K562 (cell line): ENCODE data around the gene KRTAP10-12.

Experiments used
- EZH2 ChIP-seq: IDR thresholded peaks from 2 replicates; pipeline ENCODE4 v1.6.1; 2012; ENCODE audit warnings: low read depth, mild to moderate bottlenecking, inconsistent platforms, low read length, borderline replicate concordance
- FOXK2 ChIP-seq, 2 experiments: fragments of 450-650 bp; IDR thresholded peaks in 1 of 2; conservative IDR thresholded peaks in 1 of 2; 2 replicates each; pipeline ENCODE4 v1.6.1; 2016; ENCODE audit warnings: low read depth in 2 of 2, mild to moderate bottlenecking in 1 of 2
- LEF1 ChIP-seq: fragments of 450-650 bp; IDR thresholded peaks from 2 replicates; pipeline ENCODE4 v1.6.1; 2016; ENCODE audit warnings: mild to moderate bottlenecking
- NFRKB ChIP-seq: fragments of 450-650 bp; IDR thresholded peaks from 2 replicates; pipeline ENCODE4 v1.6.1; 2016; ENCODE audit warnings: low read depth
- PCBP2 ChIP-seq: fragments of 200-400 bp; formaldehyde crosslinking; IDR thresholded peaks from 2 replicates; pipeline ENCODE4 v1.6.1; 2018; ENCODE audit warnings: low read length, low read depth, mild to moderate bottlenecking, moderate library complexity; ENCODE audit not compliant: poor library complexity, severe bottlenecking
- RBM14 ChIP-seq: fragments of 200-400 bp; formaldehyde crosslinking; IDR thresholded peaks from 2 replicates; pipeline ENCODE4 v1.6.1; 2018; ENCODE audit warnings: low read depth, mild to moderate bottlenecking, low read length, moderate library complexity, borderline replicate concordance; ENCODE audit not compliant: insufficient read depth
- RNF2 ChIP-seq: sonication (generic); IDR thresholded peaks from 2 replicates; pipeline ENCODE4 v1.6.1; 2016
- SREBF2 ChIP-seq: sonication (generic); formaldehyde crosslinking; IDR thresholded peaks from 2 replicates; pipeline ENCODE4 v1.4.0; 2020; ENCODE audit warnings: mild to moderate bottlenecking, missing genetic modification reagents
- ZKSCAN8 ChIP-seq: fragments of 200-800 bp; sonication (Bioruptor generic); IDR thresholded peaks from 2 replicates; pipeline ENCODE4 v1.6.1; 2016; ENCODE audit warnings: missing genetic modification characterization, missing compliant biosample characterization
- TF ChIP-seq, protein P1 (sequence below), 2 experiments: fragments of 200-800 bp in 1 of 2; sonication (Bioruptor generic) in 1 of 2; sonication (generic) in 1 of 2; formaldehyde crosslinking in 1 of 2; IDR thresholded peaks in 1 of 2; conservative IDR thresholded peaks in 1 of 2; 2 replicates each; pipeline versions ENCODE4 v1.5.0 to v1.6.1; 2016 to 2020; ENCODE audit warnings: missing compliant biosample characterization in 1 of 2, missing genetic modification characterization in 1 of 2, missing genetic modification reagents in 1 of 2
- TF ChIP-seq, protein P2 (sequence below): fragments of 250-450 bp; sonication (Bioruptor Pico); IDR thresholded peaks from 2 replicates; pipeline ENCODE4 v1.8.0; 2021; ENCODE audit warnings: mild to moderate bottlenecking, moderate library complexity
- TF ChIP-seq, protein P3 (sequence below): fragments of 200-800 bp; sonication (Bioruptor generic); IDR thresholded peaks from 2 replicates; pipeline ENCODE4 v1.6.1; 2017; ENCODE audit warnings: missing genetic modification characterization, missing compliant biosample characterization
- TF ChIP-seq, protein P4 (sequence below), 3 experiments: IDR thresholded peaks in 2 of 3; conservative IDR thresholded peaks in 1 of 3; 2 replicates each; pipeline ENCODE4 v1.5.1; 2011 to 2012; ENCODE audit warnings: low read length in 3 of 3, mild to moderate bottlenecking in 3 of 3, control low read depth in 2 of 3, improper control_type of control experiment in 1 of 3, inconsistent platforms in 1 of 3, low read depth in 1 of 3, mixed read lengths in 1 of 3, moderate library complexity in 1 of 3; ENCODE audit not compliant: insufficient read depth in 2 of 3
- TF ChIP-seq, protein P5 (sequence below): sonication (generic); formaldehyde crosslinking; IDR thresholded peaks from 2 replicates; pipeline ENCODE4 v1.8.0; 2022; ENCODE audit warnings: missing genetic modification reagents, mild to moderate bottlenecking, borderline replicate concordance

DNA sequence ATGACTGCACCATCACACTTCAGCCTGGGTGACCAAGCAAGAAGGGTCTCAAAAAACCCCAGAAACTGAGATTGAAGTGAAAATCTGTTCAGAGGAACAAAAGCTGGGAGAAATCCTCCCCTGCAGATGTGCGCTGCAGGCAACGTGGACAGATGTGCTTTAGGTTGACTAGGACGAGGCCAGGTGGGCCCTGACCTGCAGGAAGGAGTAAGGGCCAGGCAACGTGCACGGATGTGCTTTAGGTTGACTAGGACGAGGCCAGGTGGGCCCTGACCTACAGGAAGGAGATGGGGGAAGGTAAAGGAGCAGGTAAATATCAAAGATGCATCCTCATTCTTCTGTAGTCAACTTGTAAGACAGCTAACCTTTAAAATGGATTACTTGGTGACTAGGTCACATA is 12.5 kb upstream of the KRTAP10-12 start:
- TF ChIP-seq EZH2 (no peak), SREBF2 (CRISPR knock-in tag) (no peak), FOXK2 (conservative IDR thresholded peaks at IDR 0.05 in 1 of 2, IDR thresholded peaks at IDR 0.05 in 1 of 2; ENCODE audit: low read depth in 2 of 2) (no peak), RNF2 (no peak), RBM14 (no peak), ZKSCAN8 (CRISPR knock-in tag) (no peak), NFRKB (no peak), PCBP2 (no peak), LEF1 (no peak)
- TF ChIP-seq, protein P1, sequence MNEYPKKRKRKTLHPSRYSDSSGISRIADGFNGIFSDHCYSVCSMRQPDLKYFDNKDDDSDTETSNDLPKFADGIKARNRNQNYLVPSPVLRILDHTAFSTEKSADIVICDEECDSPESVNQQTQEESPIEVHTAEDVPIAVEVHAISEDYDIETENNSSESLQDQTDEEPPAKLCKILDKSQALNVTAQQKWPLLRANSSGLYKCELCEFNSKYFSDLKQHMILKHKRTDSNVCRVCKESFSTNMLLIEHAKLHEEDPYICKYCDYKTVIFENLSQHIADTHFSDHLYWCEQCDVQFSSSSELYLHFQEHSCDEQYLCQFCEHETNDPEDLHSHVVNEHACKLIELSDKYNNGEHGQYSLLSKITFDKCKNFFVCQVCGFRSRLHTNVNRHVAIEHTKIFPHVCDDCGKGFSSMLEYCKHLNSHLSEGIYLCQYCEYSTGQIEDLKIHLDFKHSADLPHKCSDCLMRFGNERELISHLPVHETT (CRISPR knock-in tag; conservative IDR thresholded peaks at IDR 0.05 in 1 of 2, IDR thresholded peaks at IDR 0.05 in 1 of 2), result no peak
- TF ChIP-seq, protein P2, sequence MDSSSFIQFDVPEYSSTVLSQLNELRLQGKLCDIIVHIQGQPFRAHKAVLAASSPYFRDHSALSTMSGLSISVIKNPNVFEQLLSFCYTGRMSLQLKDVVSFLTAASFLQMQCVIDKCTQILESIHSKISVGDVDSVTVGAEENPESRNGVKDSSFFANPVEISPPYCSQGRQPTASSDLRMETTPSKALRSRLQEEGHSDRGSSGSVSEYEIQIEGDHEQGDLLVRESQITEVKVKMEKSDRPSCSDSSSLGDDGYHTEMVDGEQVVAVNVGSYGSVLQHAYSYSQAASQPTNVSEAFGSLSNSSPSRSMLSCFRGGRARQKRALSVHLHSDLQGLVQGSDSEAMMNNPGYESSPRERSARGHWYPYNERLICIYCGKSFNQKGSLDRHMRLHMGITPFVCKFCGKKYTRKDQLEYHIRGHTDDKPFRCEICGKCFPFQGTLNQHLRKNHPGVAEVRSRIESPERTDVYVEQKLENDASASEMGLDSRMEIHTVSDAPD (CRISPR knock-in tag), result no peak
- TF ChIP-seq, protein P3, sequence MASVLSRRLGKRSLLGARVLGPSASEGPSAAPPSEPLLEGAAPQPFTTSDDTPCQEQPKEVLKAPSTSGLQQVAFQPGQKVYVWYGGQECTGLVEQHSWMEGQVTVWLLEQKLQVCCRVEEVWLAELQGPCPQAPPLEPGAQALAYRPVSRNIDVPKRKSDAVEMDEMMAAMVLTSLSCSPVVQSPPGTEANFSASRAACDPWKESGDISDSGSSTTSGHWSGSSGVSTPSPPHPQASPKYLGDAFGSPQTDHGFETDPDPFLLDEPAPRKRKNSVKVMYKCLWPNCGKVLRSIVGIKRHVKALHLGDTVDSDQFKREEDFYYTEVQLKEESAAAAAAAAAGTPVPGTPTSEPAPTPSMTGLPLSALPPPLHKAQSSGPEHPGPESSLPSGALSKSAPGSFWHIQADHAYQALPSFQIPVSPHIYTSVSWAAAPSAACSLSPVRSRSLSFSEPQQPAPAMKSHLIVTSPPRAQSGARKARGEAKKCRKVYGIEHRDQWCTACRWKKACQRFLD (CRISPR knock-in tag), result no peak
- TF ChIP-seq, protein P4, sequence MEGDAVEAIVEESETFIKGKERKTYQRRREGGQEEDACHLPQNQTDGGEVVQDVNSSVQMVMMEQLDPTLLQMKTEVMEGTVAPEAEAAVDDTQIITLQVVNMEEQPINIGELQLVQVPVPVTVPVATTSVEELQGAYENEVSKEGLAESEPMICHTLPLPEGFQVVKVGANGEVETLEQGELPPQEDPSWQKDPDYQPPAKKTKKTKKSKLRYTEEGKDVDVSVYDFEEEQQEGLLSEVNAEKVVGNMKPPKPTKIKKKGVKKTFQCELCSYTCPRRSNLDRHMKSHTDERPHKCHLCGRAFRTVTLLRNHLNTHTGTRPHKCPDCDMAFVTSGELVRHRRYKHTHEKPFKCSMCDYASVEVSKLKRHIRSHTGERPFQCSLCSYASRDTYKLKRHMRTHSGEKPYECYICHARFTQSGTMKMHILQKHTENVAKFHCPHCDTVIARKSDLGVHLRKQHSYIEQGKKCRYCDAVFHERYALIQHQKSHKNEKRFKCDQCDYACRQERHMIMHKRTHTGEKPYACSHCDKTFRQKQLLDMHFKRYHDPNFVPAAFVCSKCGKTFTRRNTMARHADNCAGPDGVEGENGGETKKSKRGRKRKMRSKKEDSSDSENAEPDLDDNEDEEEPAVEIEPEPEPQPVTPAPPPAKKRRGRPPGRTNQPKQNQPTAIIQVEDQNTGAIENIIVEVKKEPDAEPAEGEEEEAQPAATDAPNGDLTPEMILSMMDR (IDR thresholded peaks at IDR 0.05 in 2 of 3, conservative IDR thresholded peaks at IDR 0.05 in 1 of 3; ENCODE audit: insufficient read depth in 2 of 3, low read depth in 1 of 3, low read length in 3 of 3), result no peak
- TF ChIP-seq, protein P5, sequence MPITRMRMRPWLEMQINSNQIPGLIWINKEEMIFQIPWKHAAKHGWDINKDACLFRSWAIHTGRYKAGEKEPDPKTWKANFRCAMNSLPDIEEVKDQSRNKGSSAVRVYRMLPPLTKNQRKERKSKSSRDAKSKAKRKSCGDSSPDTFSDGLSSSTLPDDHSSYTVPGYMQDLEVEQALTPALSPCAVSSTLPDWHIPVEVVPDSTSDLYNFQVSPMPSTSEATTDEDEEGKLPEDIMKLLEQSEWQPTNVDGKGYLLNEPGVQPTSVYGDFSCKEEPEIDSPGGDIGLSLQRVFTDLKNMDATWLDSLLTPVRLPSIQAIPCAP (CRISPR knock-in tag), result no peak
